K562 (cell line): ENCODE measurements around the gene SLC22A16. TPM values are rescaled to one million over a fixed set of nuclear protein-coding genes. Genes with fewer than 3 reads are reported as not detected.

ENCODE experiments used
- ATF2 ChIP-seq: sonication (generic); formaldehyde crosslinking; IDR thresholded peaks from 2 replicates; pipeline ENCODE4 v1.8.1; 2022; ENCODE audit warnings: missing genetic modification reagents
- BRD4 ChIP-seq: fragments of 200-600 bp; sonication (generic); IDR thresholded peaks from 2 replicates; pipeline ENCODE4 v1.6.1; 2017; ENCODE audit warnings: inconsistent platforms
- CBX8 ChIP-seq: fragments of 200-600 bp; sonication (generic); IDR thresholded peaks from 2 replicates; pipeline ENCODE4 v1.6.1; 2012; ENCODE audit warnings: borderline replicate concordance, mixed run types, low read depth, mild to moderate bottlenecking, moderate library complexity, mixed read lengths, low read length, control low read depth, inconsistent platforms; ENCODE audit not compliant: poor library complexity, severe bottlenecking; ENCODE audit errors: extremely low read depth
- CHD2 ChIP-seq: IDR thresholded peaks from 2 replicates; pipeline ENCODE4 v1.6.1; 2011; ENCODE audit warnings: low read depth, low read length
- EGR1 ChIP-seq: fragments of 450-650 bp; conservative IDR thresholded peaks from 2 replicates; pipeline ENCODE4 v1.6.1; 2017; ENCODE audit warnings: mild to moderate bottlenecking
- GABPB1 ChIP-seq: sonication (generic); formaldehyde crosslinking; IDR thresholded peaks from 2 replicates; pipeline ENCODE4 v1.8.0; 2022; ENCODE audit warnings: mild to moderate bottlenecking, missing genetic modification reagents
- HIVEP1 ChIP-seq: fragments of 250-450 bp; sonication (Bioruptor Pico); IDR thresholded peaks from 2 replicates; pipeline ENCODE4 v1.4.0; 2020; ENCODE audit warnings: mild to moderate bottlenecking
- HNRNPLL ChIP-seq: fragments of 200-400 bp; formaldehyde crosslinking; IDR thresholded peaks from 2 replicates; pipeline ENCODE4 v1.6.1; 2017; ENCODE audit warnings: low read length, low read depth, mild to moderate bottlenecking; ENCODE audit not compliant: poor library complexity, severe bottlenecking
- NCOA1 ChIP-seq: fragments of 450-650 bp; IDR thresholded peaks from 2 replicates; pipeline ENCODE4 v1.6.1; 2016; ENCODE audit warnings: low read depth
- NR2C1 ChIP-seq, 2 experiments: fragments of 450-650 bp; IDR thresholded peaks; 2 replicates each; pipeline ENCODE4 v1.6.1; 2017; ENCODE audit warnings: mild to moderate bottlenecking in 2 of 2, antibody characterized with exemption in 1 of 2, inconsistent platforms in 1 of 2, missing compliant biosample characterization in 1 of 2, missing genetic modification characterization in 1 of 2
- PBX2 ChIP-seq, 2 experiments: IDR thresholded peaks in 1 of 2; conservative IDR thresholded peaks in 1 of 2; 2 replicates each; pipeline ENCODE4 v1.6.1; 2016; ENCODE audit warnings: low read depth in 2 of 2, mild to moderate bottlenecking in 1 of 2, missing compliant biosample characterization in 1 of 2, missing genetic modification characterization in 1 of 2, moderate library complexity in 1 of 2
- PHF8 ChIP-seq: fragments of 200-600 bp; sonication (generic); IDR thresholded peaks from 2 replicates; pipeline ENCODE4 v1.6.1; 2012; ENCODE audit warnings: mixed run types, mild to moderate bottlenecking, inconsistent platforms, low read length, moderate library complexity, borderline replicate concordance
- SIN3B ChIP-seq: fragments of 450-650 bp; IDR thresholded peaks from 2 replicates; pipeline ENCODE4 v1.6.1; 2017; ENCODE audit warnings: low read depth, mild to moderate bottlenecking, moderate library complexity
- SIX5 ChIP-seq, 2 experiments: IDR thresholded peaks; 2 replicates each; pipeline ENCODE4 v1.6.1; 2011; ENCODE audit warnings: low read length in 2 of 2, borderline replicate concordance in 1 of 2, low read depth in 1 of 2, mild to moderate bottlenecking in 1 of 2, moderate library complexity in 1 of 2; ENCODE audit not compliant: insufficient read depth in 1 of 2
- SMARCA4 ChIP-seq: fragments of 450-650 bp; IDR thresholded peaks from 2 replicates; pipeline ENCODE4 v1.6.1; 2016
- TCFL5 ChIP-seq: fragments of 250-450 bp; sonication (Bioruptor Pico); conservative IDR thresholded peaks from 2 replicates; pipeline ENCODE4 v1.6.1; 2021; ENCODE audit warnings: mild to moderate bottlenecking, moderate library complexity, matching md5 sums
- TEAD1 ChIP-seq, 2 experiments: fragments of 450-650 bp in 1 of 2; sonication (generic) in 1 of 2; formaldehyde crosslinking; IDR thresholded peaks; 2 replicates each; pipeline versions ENCODE4 v1.4.0 to v1.8.0; 2020 to 2022; ENCODE audit warnings: mild to moderate bottlenecking in 2 of 2, missing genetic modification reagents in 1 of 2
- THAP12 ChIP-seq: fragments of 250-450 bp; sonication (Bioruptor Pico); IDR thresholded peaks from 2 replicates; pipeline ENCODE4 v1.9.0; 2021; ENCODE audit warnings: mild to moderate bottlenecking, inconsistent platforms
- U2AF1 ChIP-seq: fragments of 200-400 bp; formaldehyde crosslinking; optimal IDR thresholded peaks from 2 replicates; pipeline ENCODE3; 2017; ENCODE audit warnings: mild to moderate bottlenecking, low read depth, low read length, moderate library complexity
- ZC3H4 ChIP-seq: sonication (generic); formaldehyde crosslinking; IDR thresholded peaks from 2 replicates; pipeline ENCODE4 v1.9.0; 2021; ENCODE audit warnings: missing genetic modification reagents, borderline replicate concordance
- ZNF239 ChIP-seq: fragments of 250-450 bp; sonication (Bioruptor Pico); IDR thresholded peaks from 2 replicates; pipeline ENCODE4 v1.4.0; 2020; ENCODE audit warnings: mild to moderate bottlenecking
- ZNF263 ChIP-seq: sonication (generic); formaldehyde crosslinking; IDR thresholded peaks from 2 replicates; pipeline ENCODE4 v1.8.0; 2022; ENCODE audit warnings: mild to moderate bottlenecking, missing genetic modification reagents, borderline replicate concordance
- polyA plus RNA-seq, 8 experiments: library from polyadenylated mRNA; depleted of rRNA in 4 of 8; stranded (reverse) in 5 of 8; unstranded in 3 of 8; fragments of >200 nt; fragmentation: Nextera tagmentation in 2 of 8; fragmentation: Illumina TruSeq in 1 of 8; extraction: Ambion mirVana in 2 of 8; extraction: Trizol in 1 of 8; gene quantifications; 2 replicates each; pipeline versions ENCODE4 v1.2.1 to v1.2.3, GENCODE V29; 2011 to 2014; ENCODE audit warnings: inconsistent platforms in 1 of 8, missing spikeins in 1 of 8
- total RNA-seq, 7 experiments: library from RNA; depleted of rRNA in 6 of 7; stranded (reverse); fragments of >200 nt in 6 of 7; fragmentation: Illumina TruSeq in 2 of 7; extraction: Trizol in 2 of 7; gene quantifications; 2 replicates each; pipeline versions ENCODE4 v1.2.1 to v1.2.3, GENCODE V29; 2011 to 2021; ENCODE audit warnings: low replicate concordance in 1 of 7

SLC22A16 gene
- total and polyA plus RNA-seq, 9 of the 15 experiments (the other 6 are each of a cell fraction or from before 2014, with no cell fraction given) = not detected

GRCh38 chr6:110509617-110510241, 33.3 kb upstream of the SLC22A16 start (continued):
- TF ChIP-seq SIX5 (IDR thresholded peaks at IDR 0.05; ENCODE audit: borderline replicate concordance in 1 of 2, insufficient read depth in 1 of 2, low read depth in 1 of 2, low read length in 2 of 2) (no peak), SIN3B (no peak), NCOA1 (no peak), CBX8 (no peak), THAP12 (CRISPR knock-in tag) (no peak), GABPB1 (no peak), HNRNPLL (no peak), TEAD1 (CRISPR knock-in tag; IDR thresholded peaks at IDR 0.05) (peak; percentile 77; a peak in 2 of 4 replicates), ZNF263 (CRISPR knock-in tag) (no peak), PBX2 (CRISPR knock-in tag; IDR thresholded peaks at IDR 0.05; ENCODE audit: low read depth) (no peak), PBX2 (tag; conservative IDR thresholded peaks at IDR 0.05; ENCODE audit: low read depth) (no peak), NR2C1 (IDR thresholded peaks at IDR 0.05) (no peak), NR2C1 (tag; IDR thresholded peaks at IDR 0.05) (peak; percentile 27; the same call in 1 of the 2 replicates), ZC3H4 (CRISPR knock-in tag) (no peak), PHF8 (no peak), U2AF1 (no peak), CHD2 (no peak), HIVEP1 (CRISPR knock-in tag) (no peak), SMARCA4 (peak; percentile 33; the same call in 1 of the 2 replicates), BRD4 (no peak), EGR1 (no peak), ATF2 (CRISPR knock-in tag) (no peak), TCFL5 (CRISPR knock-in tag) (no peak), ZNF239 (CRISPR knock-in tag) (no peak)
